ENCODE results near the gene CERS6. TPM values are rescaled to one million over a fixed set of nuclear protein-coding genes. Genes with fewer than 3 reads are reported as not detected.

CERS6 gene
- polyA plus RNA-seq, 1 donor from 2014 or later, result 59.3 TPM

DNA sequence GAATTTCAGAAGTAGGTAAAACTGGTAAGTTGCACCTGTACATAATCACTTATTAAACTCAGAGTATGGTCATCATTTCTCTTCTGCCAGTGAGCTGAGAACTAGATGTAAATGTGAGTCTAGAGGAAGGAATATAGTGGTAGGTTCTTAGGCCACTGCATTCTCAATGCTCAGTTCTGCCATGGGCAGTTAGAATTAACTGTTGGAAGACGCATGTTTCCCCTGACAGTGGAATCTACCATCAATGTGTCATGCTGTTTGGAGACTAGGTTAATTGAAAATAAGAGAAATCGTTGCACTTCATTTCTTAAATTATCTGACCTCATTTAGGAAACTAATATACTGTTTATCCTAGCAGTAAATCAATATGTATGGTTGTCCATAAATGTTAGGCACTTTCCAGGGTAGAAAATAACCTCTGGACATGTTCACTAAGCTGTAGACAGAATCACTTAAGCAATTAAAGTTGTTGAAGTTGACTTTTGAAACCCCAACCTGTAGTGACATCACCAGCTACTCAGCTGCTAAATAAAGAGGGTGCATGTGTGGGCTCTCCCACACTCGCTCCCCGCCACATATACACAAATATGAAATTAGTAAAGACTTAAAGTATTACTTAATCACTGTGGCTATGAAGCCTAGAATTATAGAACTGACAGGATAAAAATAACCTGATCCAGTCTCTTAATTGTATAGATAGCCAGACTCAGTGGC is 254.8 kb downstream of the CERS6 start:
- Histone ChIP-seq H3F3A (ENCODE audit: insufficient read depth, low read length, poor library complexity, severe bottlenecking) (no peaks in the 10 kb centered on the region), H3K9me3 (ENCODE audit: low read length) (no peaks in the 10 kb centered on the region), H3K4me2 (ENCODE audit: low read length) (no peak overlapping the region), H3K9me2 (ENCODE audit: insufficient read depth, low read length) (no peaks in the 10 kb centered on the region), H3K27ac (ENCODE audit: low read length) (no peak overlapping the region), H4K20me1 (ENCODE audit: insufficient read depth) (no peaks in the 10 kb centered on the region), H3K9ac (ENCODE audit: low read length) (no peak overlapping the region), H2AFZ (ENCODE audit: low read depth, low read length) (no peak overlapping the region), H3K4me3 (ENCODE audit: low read length) (no peak overlapping the region), H3K79me2 (replicated peaks; ENCODE audit: insufficient read depth, low read length) (no peaks in the 10 kb centered on the region), H3K27me3 (ENCODE audit: insufficient read depth, low read depth, low read length) (no peaks in the 10 kb centered on the region), H3K36me3 (ENCODE audit: insufficient read depth, low read length) (no peaks in the 10 kb centered on the region)
- no peak for TF ChIP-seq TAF1 (IDR thresholded peaks at IDR 0.05; ENCODE audit: low read depth)
- TF ChIP-seq MXI1 (conservative IDR thresholded peaks at IDR 0.05; ENCODE audit: poor library complexity, severe bottlenecking), result no peak
- no peak for TF ChIP-seq EP300 (conservative IDR thresholded peaks at IDR 0.05; ENCODE audit: poor library complexity, severe bottlenecking)
- TF ChIP-seq, protein P1, sequence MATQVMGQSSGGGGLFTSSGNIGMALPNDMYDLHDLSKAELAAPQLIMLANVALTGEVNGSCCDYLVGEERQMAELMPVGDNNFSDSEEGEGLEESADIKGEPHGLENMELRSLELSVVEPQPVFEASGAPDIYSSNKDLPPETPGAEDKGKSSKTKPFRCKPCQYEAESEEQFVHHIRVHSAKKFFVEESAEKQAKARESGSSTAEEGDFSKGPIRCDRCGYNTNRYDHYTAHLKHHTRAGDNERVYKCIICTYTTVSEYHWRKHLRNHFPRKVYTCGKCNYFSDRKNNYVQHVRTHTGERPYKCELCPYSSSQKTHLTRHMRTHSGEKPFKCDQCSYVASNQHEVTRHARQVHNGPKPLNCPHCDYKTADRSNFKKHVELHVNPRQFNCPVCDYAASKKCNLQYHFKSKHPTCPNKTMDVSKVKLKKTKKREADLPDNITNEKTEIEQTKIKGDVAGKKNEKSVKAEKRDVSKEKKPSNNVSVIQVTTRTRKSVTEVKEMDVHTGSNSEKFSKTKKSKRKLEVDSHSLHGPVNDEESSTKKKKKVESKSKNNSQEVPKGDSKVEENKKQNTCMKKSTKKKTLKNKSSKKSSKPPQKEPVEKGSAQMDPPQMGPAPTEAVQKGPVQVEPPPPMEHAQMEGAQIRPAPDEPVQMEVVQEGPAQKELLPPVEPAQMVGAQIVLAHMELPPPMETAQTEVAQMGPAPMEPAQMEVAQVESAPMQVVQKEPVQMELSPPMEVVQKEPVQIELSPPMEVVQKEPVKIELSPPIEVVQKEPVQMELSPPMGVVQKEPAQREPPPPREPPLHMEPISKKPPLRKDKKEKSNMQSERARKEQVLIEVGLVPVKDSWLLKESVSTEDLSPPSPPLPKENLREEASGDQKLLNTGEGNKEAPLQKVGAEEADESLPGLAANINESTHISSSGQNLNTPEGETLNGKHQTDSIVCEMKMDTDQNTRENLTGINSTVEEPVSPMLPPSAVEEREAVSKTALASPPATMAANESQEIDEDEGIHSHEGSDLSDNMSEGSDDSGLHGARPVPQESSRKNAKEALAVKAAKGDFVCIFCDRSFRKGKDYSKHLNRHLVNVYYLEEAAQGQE (IDR thresholded peaks at IDR 0.05; ENCODE audit: borderline replicate concordance), result no peak

DNA sequence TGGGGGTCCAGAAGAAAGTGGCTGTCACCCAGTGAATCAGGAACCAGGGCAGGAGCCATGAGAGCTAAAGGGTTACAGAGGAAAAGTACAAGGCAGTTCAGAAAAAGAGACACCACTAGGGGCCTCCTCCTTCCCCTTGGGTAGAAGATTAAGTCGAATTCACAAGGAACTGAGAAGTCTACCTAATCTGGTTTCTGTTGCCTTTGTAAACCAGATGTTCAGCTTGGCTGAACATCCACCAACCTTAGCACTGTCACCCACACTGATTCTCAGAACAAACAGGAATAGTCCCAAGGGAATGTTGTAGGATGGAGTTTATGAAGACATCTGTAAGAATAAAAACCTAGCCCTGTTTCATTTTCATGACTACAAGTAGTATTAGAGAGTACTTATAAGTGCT is 256.0 kb downstream of the CERS6 start:
- H3K9ac ChIP-seq (ENCODE audit: low read length), result no peak overlapping the region
- no peaks in the 10 kb centered on the region for H3K27me3 ChIP-seq (ENCODE audit: insufficient read depth, low read depth, low read length)
- H3K4me2 ChIP-seq (ENCODE audit: low read length), result no peak overlapping the region
- H3K9me3 ChIP-seq (ENCODE audit: low read length), result no peaks in the 10 kb centered on the region
- H3K36me3 ChIP-seq (ENCODE audit: insufficient read depth, low read length), result no peaks in the 10 kb centered on the region
- TF ChIP-seq, protein P1 (IDR thresholded peaks at IDR 0.05; ENCODE audit: borderline replicate concordance), result no peak
- TF ChIP-seq SMC3 (conservative IDR thresholded peaks at IDR 0.05; ENCODE audit: poor library complexity) (no peak), RAD21 (conservative IDR thresholded peaks at IDR 0.05) (no peak), EZH2 (IDR thresholded peaks at IDR 0.05; ENCODE audit: borderline replicate concordance, insufficient read depth, low read length, poor library complexity, severe bottlenecking) (no peak), MXI1 (conservative IDR thresholded peaks at IDR 0.05; ENCODE audit: poor library complexity, severe bottlenecking) (no peak), TAF1 (IDR thresholded peaks at IDR 0.05; ENCODE audit: low read depth) (no peak), EP300 (conservative IDR thresholded peaks at IDR 0.05; ENCODE audit: poor library complexity, severe bottlenecking) (no peak), POLR2AphosphoS5 (IDR thresholded peaks at IDR 0.05) (no peak)
- TF ChIP-seq, protein P2, sequence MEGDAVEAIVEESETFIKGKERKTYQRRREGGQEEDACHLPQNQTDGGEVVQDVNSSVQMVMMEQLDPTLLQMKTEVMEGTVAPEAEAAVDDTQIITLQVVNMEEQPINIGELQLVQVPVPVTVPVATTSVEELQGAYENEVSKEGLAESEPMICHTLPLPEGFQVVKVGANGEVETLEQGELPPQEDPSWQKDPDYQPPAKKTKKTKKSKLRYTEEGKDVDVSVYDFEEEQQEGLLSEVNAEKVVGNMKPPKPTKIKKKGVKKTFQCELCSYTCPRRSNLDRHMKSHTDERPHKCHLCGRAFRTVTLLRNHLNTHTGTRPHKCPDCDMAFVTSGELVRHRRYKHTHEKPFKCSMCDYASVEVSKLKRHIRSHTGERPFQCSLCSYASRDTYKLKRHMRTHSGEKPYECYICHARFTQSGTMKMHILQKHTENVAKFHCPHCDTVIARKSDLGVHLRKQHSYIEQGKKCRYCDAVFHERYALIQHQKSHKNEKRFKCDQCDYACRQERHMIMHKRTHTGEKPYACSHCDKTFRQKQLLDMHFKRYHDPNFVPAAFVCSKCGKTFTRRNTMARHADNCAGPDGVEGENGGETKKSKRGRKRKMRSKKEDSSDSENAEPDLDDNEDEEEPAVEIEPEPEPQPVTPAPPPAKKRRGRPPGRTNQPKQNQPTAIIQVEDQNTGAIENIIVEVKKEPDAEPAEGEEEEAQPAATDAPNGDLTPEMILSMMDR (IDR thresholded peaks at IDR 0.05; ENCODE audit: poor library complexity, severe bottlenecking), result no peak
- no peaks in the 10 kb centered on the region for H3K9me2 ChIP-seq (ENCODE audit: insufficient read depth, low read length)
- no peak overlapping the region for H3K27ac ChIP-seq (ENCODE audit: low read length)
- no peaks in the 10 kb centered on the region for H4K20me1 ChIP-seq (ENCODE audit: insufficient read depth)
- H3K4me3 ChIP-seq (ENCODE audit: low read length), result no peak overlapping the region
- H3K79me2 ChIP-seq (replicated peaks; ENCODE audit: insufficient read depth, low read length), result no peaks in the 10 kb centered on the region
- peaks cover 3% of the 10 kb centered on the region for H3F3A ChIP-seq (ENCODE audit: insufficient read depth, low read length, poor library complexity, severe bottlenecking)
- H2AFZ ChIP-seq (ENCODE audit: low read depth, low read length), result no peak overlapping the region
